ENCODE results near the gene BRD7.

Gene BRD7

GRCh38 chr16:50303041-50303604 is 65.7 kb downstream of the BRD7 start:
- no peak for DNase-seq

- no peak for DNase-seq
These were observed 66.2 kb downstream of the BRD7 start for GRCh38 chr16:50302472-50303005.

- no peak for DNase-seq
These were observed 66.9 kb downstream of the BRD7 start for GRCh38 chr16:50301626-50302471.

GRCh38 chr16:50300942-50301625 is 67.7 kb downstream of the BRD7 start:
- no peak for DNase-seq

GRCh38 chr16:50299508-50300105 is 69.2 kb downstream of the BRD7 start:
- DNase-seq: no peak

- no peak for DNase-seq
These were observed 69.9 kb downstream of the BRD7 start for GRCh38 chr16:50298591-50299507.

GRCh38 chr16:50298075-50298460 is 70.7 kb downstream of the BRD7 start:
- no peak for DNase-seq

GRCh38 chr16:50297301-50298074 is 71.3 kb downstream of the BRD7 start:
- no peak for DNase-seq

GRCh38 chr16:50296807-50297206 is 72.0 kb downstream of the BRD7 start:
- DNase-seq: no peak

- no peak for DNase-seq
These were observed 73.2 kb downstream of the BRD7 start for GRCh38 chr16:50295541-50296132.

- DNase-seq: no peak
These were observed 73.8 kb downstream of the BRD7 start for GRCh38 chr16:50294955-50295354.

GRCh38 chr16:50293994-50294855 is 74.6 kb downstream of the BRD7 start:
- no peak for DNase-seq

GRCh38 chr16:50293041-50293783 is 75.6 kb downstream of the BRD7 start:
- DNase-seq: no peak

GRCh38 chr16:50292566-50292948 is 76.2 kb downstream of the BRD7 start:
- no peak for DNase-seq

GRCh38 chr16:50291719-50292565 is 76.8 kb downstream of the BRD7 start:
- no peak for DNase-seq

GRCh38 chr16:50290856-50291255 is 77.9 kb downstream of the BRD7 start:
- no peak for DNase-seq

- DNase-seq: no peak
These were observed 78.6 kb downstream of the BRD7 start for GRCh38 chr16:50289950-50290764.

All from stimulated activated naive CD4-positive, alpha-beta T cell treated with Interleukin-2 at 50 U/mL for 16 hours (primary cell).